Astrocyte (in vitro differentiated cells and primary cell): ENCODE measurements around the gene NMB. TPM values are rescaled to one million over a fixed set of nuclear protein-coding genes. Genes with fewer than 3 reads are reported as not detected.
A peak's percentile ranks its signal among the peaks of the same experiment; 100 is the strongest.

Experiments used
- DNase-seq: peaks from one replicate; pipeline ENCODE4 v3.0.0-alpha.2; 2010; ENCODE audit warnings: low read depth
- FAIRE-seq: peaks from 2 replicates; lab custom pipeline; 2011; peaks lifted over from hg19 to GRCh38; lab: Jason Lieb, UNC
- H2AFZ ChIP-seq: 2 replicates; pipeline ENCODE4 v1.6.0; 2012; ENCODE audit warnings: low read depth, low read length, inconsistent platforms
- H3K27ac ChIP-seq: 2 replicates; pipeline ENCODE4 v1.5.1; 2011; ENCODE audit warnings: low read depth, low read length, inconsistent platforms
- H3K27me3 ChIP-seq: 2 replicates; pipeline ENCODE4 v1.6.0; 2011; ENCODE audit warnings: low read length, inconsistent platforms; ENCODE audit not compliant: insufficient read depth
- H3K36me3 ChIP-seq: 2 replicates; pipeline ENCODE4 v1.5.1; 2011; ENCODE audit warnings: low read length, inconsistent platforms; ENCODE audit not compliant: insufficient read depth
- H3K4me1 ChIP-seq: 2 replicates; pipeline ENCODE4 v1.5.1; 2011; ENCODE audit warnings: low read length, inconsistent platforms; ENCODE audit not compliant: insufficient read depth
- H3K4me2 ChIP-seq: 2 replicates; pipeline ENCODE4 v1.6.0; 2012; ENCODE audit warnings: low read length, inconsistent platforms
- H3K4me3 ChIP-seq: 2 replicates; pipeline ENCODE4 v1.5.1; 2011; ENCODE audit warnings: low read depth, mild to moderate bottlenecking, low read length, inconsistent platforms; ENCODE audit not compliant: insufficient read depth
- H3K79me2 ChIP-seq: 2 replicates; pipeline ENCODE4 v1.6.0; 2012; ENCODE audit warnings: mild to moderate bottlenecking, low read length, inconsistent platforms; ENCODE audit not compliant: insufficient read depth
- H3K9ac ChIP-seq: 2 replicates; pipeline ENCODE4 v1.6.0; 2012; ENCODE audit warnings: mild to moderate bottlenecking, low read length, inconsistent platforms
- H3K9me3 ChIP-seq: 2 replicates; pipeline ENCODE4 v1.5.1; 2012; ENCODE audit warnings: low read depth, mild to moderate bottlenecking, low read length, inconsistent platforms; ENCODE audit not compliant: insufficient read depth
- H4K20me1 ChIP-seq: 2 replicates; pipeline ENCODE4 v1.6.0; 2012; ENCODE audit warnings: low read length, inconsistent platforms; ENCODE audit not compliant: insufficient read depth
- H3K27ac Mint-ChIP-seq: one replicate; pipeline ENCODE4 v1.8.0; 2021; ENCODE audit warnings: mild to moderate bottlenecking, mixed read lengths; ENCODE audit not compliant: unreplicated experiment
- H3K27me3 Mint-ChIP-seq: one replicate; pipeline ENCODE4 v1.8.0; 2021; ENCODE audit warnings: low read depth, mixed read lengths; ENCODE audit not compliant: unreplicated experiment
- H3K36me3 Mint-ChIP-seq: one replicate; pipeline ENCODE4 v1.8.0; 2021; ENCODE audit warnings: low read depth, mixed read lengths; ENCODE audit not compliant: unreplicated experiment
- H3K4me1 Mint-ChIP-seq: one replicate; pipeline ENCODE4 v1.8.0; 2021; ENCODE audit warnings: low read depth, mixed read lengths; ENCODE audit not compliant: unreplicated experiment
- H3K4me3 Mint-ChIP-seq: one replicate; pipeline ENCODE4 v1.8.0; 2021; ENCODE audit warnings: mild to moderate bottlenecking, moderate library complexity, mixed read lengths; ENCODE audit not compliant: unreplicated experiment
- H3K9me3 Mint-ChIP-seq: one replicate; pipeline ENCODE4 v1.8.0; 2021; ENCODE audit warnings: mild to moderate bottlenecking, mixed read lengths; ENCODE audit not compliant: unreplicated experiment
- EZH2 ChIP-seq: IDR thresholded peaks from 2 replicates; pipeline ENCODE4 v1.6.1; 2012; ENCODE audit warnings: mild to moderate bottlenecking, low read length, inconsistent platforms; ENCODE audit not compliant: insufficient read depth
- total RNA-seq: library from RNA; stranded (reverse); gene quantifications from 2 replicates; pipeline ENCODE4 v1.2.1, GENCODE V29; 2021
- TF ChIP-seq, protein P1 (sequence below): IDR thresholded peaks from 2 replicates; pipeline ENCODE4 v1.5.1; 2011; ENCODE audit warnings: low read depth, mild to moderate bottlenecking, inconsistent platforms, low read length, moderate library complexity; ENCODE audit not compliant: insufficient read depth

The NMB gene
- total RNA-seq, 1 donor from 2014 or later, result 6.4 TPM

DNA sequence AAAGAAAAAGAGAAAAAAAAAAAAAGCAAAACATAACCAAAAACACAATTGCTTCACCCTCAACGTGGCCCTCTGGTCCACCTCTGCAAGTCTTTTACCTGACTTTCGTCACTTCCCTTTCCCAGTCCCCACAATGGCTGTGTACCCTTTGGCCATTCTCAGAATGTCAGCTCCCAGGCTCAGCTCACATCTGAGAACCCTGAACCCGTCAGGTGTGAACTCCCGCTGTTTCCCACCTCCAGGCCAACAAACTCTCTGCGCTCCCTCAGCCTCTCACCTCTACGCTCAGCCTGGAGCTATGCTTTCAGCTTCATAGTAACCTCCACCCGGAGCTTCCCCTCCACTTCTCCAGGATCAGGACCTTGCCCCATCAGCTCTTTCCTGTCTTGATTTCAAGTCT, 33.6 kb downstream of the NMB start:
- Mint-ChIP-seq H3K4me3 (peak overlapping the region; percentile 20), H3K27ac (no peak overlapping the region)
- no peak for FAIRE-seq

GRCh38 chr15:84621358-84621979, 36.5 kb downstream of the NMB start:
- FAIRE-seq, result no peak
- peaks cover 53% of the 10 kb centered on the region for H3K36me3 Mint-ChIP-seq
- no peak for DNase-seq

More for the DNA sequence above, 33.6 kb downstream of the NMB start:
- Histone ChIP-seq H4K20me1 (no peaks in the 10 kb centered on the region), H3K4me1 (no peaks in the 10 kb centered on the region), H3K79me2 (no peaks in the 10 kb centered on the region), H3K36me3 (peaks cover 20% of the 10 kb centered on the region), H3K27ac (no peak overlapping the region), H3K27me3 (no peaks in the 10 kb centered on the region), H3K4me3 (no peak overlapping the region), H3K9me3 (peaks cover 30% of the 10 kb centered on the region), H3K9ac (no peak overlapping the region), H3K4me2 (no peak overlapping the region), H2AFZ (no peak overlapping the region)
- H3K4me1 Mint-ChIP-seq, result no peaks in the 10 kb centered on the region
- no peak for DNase-seq
- no peak for TF ChIP-seq EZH2
- TF ChIP-seq, protein P1, sequence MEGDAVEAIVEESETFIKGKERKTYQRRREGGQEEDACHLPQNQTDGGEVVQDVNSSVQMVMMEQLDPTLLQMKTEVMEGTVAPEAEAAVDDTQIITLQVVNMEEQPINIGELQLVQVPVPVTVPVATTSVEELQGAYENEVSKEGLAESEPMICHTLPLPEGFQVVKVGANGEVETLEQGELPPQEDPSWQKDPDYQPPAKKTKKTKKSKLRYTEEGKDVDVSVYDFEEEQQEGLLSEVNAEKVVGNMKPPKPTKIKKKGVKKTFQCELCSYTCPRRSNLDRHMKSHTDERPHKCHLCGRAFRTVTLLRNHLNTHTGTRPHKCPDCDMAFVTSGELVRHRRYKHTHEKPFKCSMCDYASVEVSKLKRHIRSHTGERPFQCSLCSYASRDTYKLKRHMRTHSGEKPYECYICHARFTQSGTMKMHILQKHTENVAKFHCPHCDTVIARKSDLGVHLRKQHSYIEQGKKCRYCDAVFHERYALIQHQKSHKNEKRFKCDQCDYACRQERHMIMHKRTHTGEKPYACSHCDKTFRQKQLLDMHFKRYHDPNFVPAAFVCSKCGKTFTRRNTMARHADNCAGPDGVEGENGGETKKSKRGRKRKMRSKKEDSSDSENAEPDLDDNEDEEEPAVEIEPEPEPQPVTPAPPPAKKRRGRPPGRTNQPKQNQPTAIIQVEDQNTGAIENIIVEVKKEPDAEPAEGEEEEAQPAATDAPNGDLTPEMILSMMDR, result no peak
- peaks cover 39% of the 10 kb centered on the region for H3K9me3 Mint-ChIP-seq
- no peaks in the 10 kb centered on the region for H3K27me3 Mint-ChIP-seq
- peaks cover 50% of the 10 kb centered on the region for H3K36me3 Mint-ChIP-seq

GRCh38 chr15:84620626-84621025, 37.4 kb downstream of the NMB start:
- no peak overlapping the region for H3K4me3 Mint-ChIP-seq
- H3K9me3 Mint-ChIP-seq, result peaks cover 39% of the 10 kb centered on the region
- FAIRE-seq, result no peak

More at GRCh38 chr15:84621358-84621979, 36.5 kb downstream of the NMB start:
- Histone ChIP-seq H3K27me3 (no peaks in the 10 kb centered on the region), H3K4me2 (no peak overlapping the region), H3K9me3 (peaks cover 30% of the 10 kb centered on the region), H4K20me1 (no peaks in the 10 kb centered on the region), H3K79me2 (peaks cover 7% of the 10 kb centered on the region), H3K27ac (no peak overlapping the region), H3K9ac (no peak overlapping the region), H2AFZ (no peak overlapping the region), H3K4me3 (no peak overlapping the region), H3K4me1 (no peaks in the 10 kb centered on the region), H3K36me3 (peaks cover 20% of the 10 kb centered on the region)
- TF ChIP-seq, protein P1, result no peak
- no peak for TF ChIP-seq EZH2
- Mint-ChIP-seq H3K4me3 (no peak overlapping the region), H3K27me3 (no peaks in the 10 kb centered on the region), H3K4me1 (no peaks in the 10 kb centered on the region), H3K9me3 (peaks cover 39% of the 10 kb centered on the region), H3K27ac (no peak overlapping the region)

More at GRCh38 chr15:84620626-84621025, 37.4 kb downstream of the NMB start:
- H3K27me3 ChIP-seq, result no peaks in the 10 kb centered on the region
- H3K79me2 ChIP-seq, result peaks cover 9% of the 10 kb centered on the region
- H3K4me2 ChIP-seq, result no peak overlapping the region
- Mint-ChIP-seq H3K27ac (no peak overlapping the region), H3K4me1 (no peaks in the 10 kb centered on the region), H3K27me3 (no peaks in the 10 kb centered on the region), H3K36me3 (peaks cover 54% of the 10 kb centered on the region)
- H3K9ac ChIP-seq, result no peak overlapping the region
- no peak for DNase-seq
- H4K20me1 ChIP-seq, result peaks cover 1% of the 10 kb centered on the region
- H3K9me3 ChIP-seq, result peaks cover 30% of the 10 kb centered on the region
- no peak for TF ChIP-seq EZH2
- TF ChIP-seq, protein P1, result no peak
- no peak overlapping the region for H2AFZ ChIP-seq
- H3K27ac ChIP-seq, result no peak overlapping the region
- H3K4me3 ChIP-seq, result no peak overlapping the region
- no peaks in the 10 kb centered on the region for H3K4me1 ChIP-seq
- peaks cover 20% of the 10 kb centered on the region for H3K36me3 ChIP-seq
